22Rv1 (cell line): ENCODE measurements around the gene ETV7.

Source experiments
- CTCF ChIP-seq: fragments of 450-650 bp; IDR thresholded peaks from 2 replicates; pipeline ENCODE4 v1.5.1; 2017; ENCODE audit warnings: mild to moderate bottlenecking
- ZFX ChIP-seq: fragments of 450-650 bp; IDR thresholded peaks from 2 replicates; pipeline ENCODE4 v1.6.1; 2017; ENCODE audit warnings: antibody characterized with exemption, borderline replicate concordance

GRCh38 chr6:36336779-36337241, 50.7 kb downstream of the ETV7 start, which contains the start of gene BNIP5:
- TF ChIP-seq CTCF: no peak
- no peak for TF ChIP-seq ZFX
